GM12875 (cell line): Measurements from ENCODE around the gene RMND5B.

Experiments used
- H3K4me3 ChIP-seq: one replicate; pipeline ENCODE4 v1.5.1; 2011; ENCODE audit warnings: low read depth, low read length, control low read depth
- CTCF ChIP-seq: IDR thresholded peaks from 2 replicates; pipeline ENCODE4 v1.5.1; 2011; ENCODE audit warnings: low read depth, mild to moderate bottlenecking, control low read depth, inconsistent platforms, low read length, moderate library complexity, borderline replicate concordance; ENCODE audit not compliant: insufficient read depth

The RMND5B gene

GRCh38 chr5:178199581-178200434 lies 69.0 kb downstream of the RMND5B start:
- TF ChIP-seq CTCF, result no peak
- no peak overlapping the region for H3K4me3 ChIP-seq
